SK-N-MC (cell line): ENCODE measurements around the gene LPCAT3.
A peak's percentile ranks its signal among the peaks of the same experiment; 100 is the strongest.

ENCODE experiments used
- EZH2 ChIP-seq: fragments of 200-600 bp; sonication (generic); IDR thresholded peaks from one replicate; pipeline ENCODE4 v1.6.1; 2017; ENCODE audit warnings: antibody characterized with exemption
- POLR2AphosphoS5 ChIP-seq: IDR thresholded peaks from 2 replicates; pipeline ENCODE4 v1.6.1; 2012; ENCODE audit warnings: mild to moderate bottlenecking, low read depth, low read length, borderline replicate concordance

DNA sequence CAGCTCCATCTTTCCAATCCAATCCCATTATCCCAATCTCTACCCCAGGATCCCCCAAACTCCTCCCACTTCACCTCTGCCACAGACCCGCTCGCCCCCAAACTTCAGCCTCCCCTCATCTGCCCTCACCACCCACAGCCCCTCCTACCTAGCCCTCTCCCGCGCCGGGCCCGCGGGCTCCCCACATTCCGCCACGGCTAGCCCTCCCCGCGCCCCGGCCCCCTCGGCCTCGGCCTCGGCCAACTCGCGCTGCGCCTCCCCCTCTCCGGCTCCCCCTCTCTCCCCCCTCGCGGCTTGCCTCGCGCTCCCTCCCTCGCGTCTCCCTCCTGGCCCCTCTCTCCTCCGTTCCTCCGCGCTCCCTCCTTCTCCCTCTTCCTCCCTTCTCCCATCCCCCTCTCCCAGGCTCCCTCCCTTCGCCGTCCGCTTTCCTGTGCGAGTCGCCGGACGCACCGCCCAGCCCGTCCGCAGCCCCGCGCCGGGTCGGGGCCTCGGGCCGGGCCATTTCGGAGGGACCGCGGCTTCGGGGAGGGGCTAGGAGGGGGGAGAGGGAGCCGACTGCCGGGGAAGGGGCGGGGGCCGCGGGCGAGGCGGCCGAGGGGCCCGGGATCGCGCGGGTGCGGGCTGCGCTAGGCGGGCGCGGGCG, 90.8 kb downstream of the LPCAT3 start, which contains the start of gene ATN1:
- no peak for TF ChIP-seq EZH2
- TF ChIP-seq POLR2AphosphoS5: peak; percentile 68; the same call in 1 of the 2 replicates
